RWPE2 (cell line): ENCODE data around the gene SMOC1.

Source experiments
- ATAC-seq: fragments of 200-7000 bp; cut with Tn5 transposase; 3 replicates; pipeline ENCODE4 v1.9.1; 2021; ENCODE audit warnings: low read depth
- DNase-seq: peaks from one replicate; pipeline ENCODE4 v3.0.0-alpha.2; 2020; ENCODE audit warnings: low spot score
- H3K27ac ChIP-seq: fragments of 450-650 bp; 2 replicates; pipeline ENCODE4 v1.5.1; 2017; ENCODE audit warnings: mild to moderate bottlenecking; ENCODE audit not compliant: poor library complexity, severe bottlenecking
- H3K27me3 ChIP-seq: fragments of 250-450 bp; sonication (Bioruptor Pico); 2 replicates; pipeline ENCODE4 v1.5.1; 2021; ENCODE audit warnings: mild to moderate bottlenecking, moderate library complexity; ENCODE audit not compliant: insufficient read depth, poor library complexity, severe bottlenecking
- H3K36me3 ChIP-seq: fragments of 250-450 bp; sonication (Bioruptor Pico); 2 replicates; pipeline ENCODE4 v1.5.1; 2020; ENCODE audit warnings: low read depth, mild to moderate bottlenecking, moderate library complexity
- H3K4me1 ChIP-seq: fragments of 250-450 bp; sonication (Bioruptor Pico); 2 replicates; pipeline ENCODE4 v1.5.1; 2021; ENCODE audit warnings: mild to moderate bottlenecking, moderate library complexity; ENCODE audit not compliant: insufficient read depth, poor library complexity, severe bottlenecking
- H3K4me3 ChIP-seq: fragments of 250-450 bp; sonication (Bioruptor Pico); 2 replicates; pipeline ENCODE4 v1.5.1; 2021; ENCODE audit warnings: mild to moderate bottlenecking, moderate library complexity; ENCODE audit not compliant: severe bottlenecking
- H3K9me3 ChIP-seq: fragments of 250-450 bp; sonication (Bioruptor Pico); 2 replicates; pipeline ENCODE4 v1.5.1; 2021; ENCODE audit warnings: mild to moderate bottlenecking, moderate library complexity; ENCODE audit not compliant: severe bottlenecking
- CTCF ChIP-seq: fragments of 450-650 bp; IDR thresholded peaks from one replicate; pipeline ENCODE4 v1.5.1; 2017; ENCODE audit warnings: mild to moderate bottlenecking, moderate library complexity; ENCODE audit not compliant: poor library complexity, severe bottlenecking

Gene SMOC1

GRCh38 chr14:69870613-69871012, 8.6 kb upstream of the SMOC1 start:
- Histone ChIP-seq H3K27ac (no peak overlapping the region), H3K36me3 (no peaks in the 10 kb centered on the region), H3K4me3 (no peak overlapping the region), H3K9me3 (no peaks in the 10 kb centered on the region), H3K27me3 (peaks cover 3% of the 10 kb centered on the region), H3K4me1 (peaks cover 3% of the 10 kb centered on the region)
- TF ChIP-seq CTCF = no peak
- ATAC-seq (no peak), DNase-seq (no peak)

DNA sequence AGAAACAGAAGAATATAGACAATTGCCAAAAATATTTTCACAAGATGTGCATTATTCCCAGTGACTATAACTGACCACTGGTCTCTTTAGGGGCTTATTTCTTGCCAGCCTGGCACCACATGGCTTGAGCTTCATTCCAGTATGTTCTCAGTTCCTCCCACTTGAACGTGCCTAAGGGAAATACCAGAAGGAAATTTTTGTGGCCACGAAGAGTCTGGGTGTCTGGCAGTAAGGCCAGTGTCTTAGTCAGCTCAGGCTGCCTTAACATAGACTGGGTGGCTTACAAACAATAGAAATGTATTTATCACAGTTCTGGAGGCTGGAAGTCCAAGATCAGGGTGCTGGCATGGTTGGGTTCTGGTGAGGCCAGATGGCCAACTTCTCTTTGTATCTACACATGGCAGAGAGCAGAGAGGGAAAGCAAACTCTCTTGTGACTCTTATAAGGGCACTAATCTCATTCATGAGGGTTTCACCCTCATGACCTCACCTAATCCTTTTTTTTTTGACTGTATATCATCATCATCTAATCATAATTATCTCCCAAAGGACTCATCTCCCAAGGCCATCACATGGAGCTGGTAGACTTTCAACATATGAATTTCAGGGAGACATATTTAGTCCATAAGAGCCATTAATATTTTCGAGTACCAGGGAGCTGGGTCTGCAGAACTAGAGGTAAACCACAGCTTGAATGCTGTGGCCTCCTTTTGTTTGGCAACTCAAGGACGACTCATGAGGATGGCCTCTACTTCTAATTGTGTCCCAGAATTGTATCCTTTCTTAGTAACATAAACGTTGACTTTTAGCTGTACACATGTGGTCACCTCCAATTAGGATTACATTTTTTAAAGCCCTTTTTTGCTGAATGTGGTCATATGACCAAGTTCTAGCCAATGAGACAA, 5.1 kb upstream of the SMOC1 start:
- peaks cover 15% of the 10 kb centered on the region for H3K27me3 ChIP-seq
- TF ChIP-seq CTCF = no peak
- no peaks in the 10 kb centered on the region for H3K4me1 ChIP-seq
- DNase-seq (no peak), ATAC-seq (peak; percentile 71; the same call in 2 of the 3 replicates)
- no peaks in the 10 kb centered on the region for H3K36me3 ChIP-seq
- no peak overlapping the region for H3K27ac ChIP-seq
- H3K9me3 ChIP-seq = no peaks in the 10 kb centered on the region
- no peak overlapping the region for H3K4me3 ChIP-seq

- Histone ChIP-seq H3K4me1 (no peaks in the 10 kb centered on the region), H3K27me3 (peaks cover 37% of the 10 kb centered on the region), H3K27ac (no peak overlapping the region), H3K4me3 (no peak overlapping the region), H3K36me3 (no peaks in the 10 kb centered on the region), H3K9me3 (no peaks in the 10 kb centered on the region)
- DNase-seq = no peak
- ATAC-seq = no peak
- no peak for TF ChIP-seq CTCF
These were observed 2.9 kb upstream of the SMOC1 start for GRCh38 chr14:69876221-69876847.

- Histone ChIP-seq H3K4me1 (no peaks in the 10 kb centered on the region), H3K9me3 (no peaks in the 10 kb centered on the region), H3K27ac (no peak overlapping the region), H3K4me3 (no peak overlapping the region), H3K36me3 (no peaks in the 10 kb centered on the region), H3K27me3 (peaks cover 42% of the 10 kb centered on the region)
- ATAC-seq (no peak), DNase-seq (no peak)
- TF ChIP-seq CTCF = no peak
These were observed 2.3 kb upstream of the SMOC1 start for GRCh38 chr14:69876848-69877306.
